Cardiac fibroblast (primary cell): ENCODE data around the gene IRS2.

Source experiments
- DNase-seq, 2 donors: peaks; one replicate each; pipeline versions ENCODE4 v3.0.0 to v3.0.0-alpha.2; 2010; ENCODE audit warnings: low read depth in 2 of 2
- H3K4me3 ChIP-seq, 2 donors: replicated peaks in 1 of 2; 1 replicate in 1 of 2; 2 replicates in 1 of 2; pipeline ENCODE4 v1.5.1; 2011; ENCODE audit warnings: low read depth in 2 of 2, low read length in 2 of 2, mild to moderate bottlenecking in 2 of 2, moderate library complexity in 1 of 2
- CTCF ChIP-seq: IDR thresholded peaks from one replicate; pipeline ENCODE4 v1.5.1; 2011; ENCODE audit warnings: low read depth, mild to moderate bottlenecking, low read length, inconsistent platforms

The IRS2 gene

GRCh38 chr13:109730812-109731335 is 55.5 kb downstream of the IRS2 start:
- no peak for TF ChIP-seq CTCF
- no peak for DNase-seq
- no peak overlapping the region for H3K4me3 ChIP-seq

DNA sequence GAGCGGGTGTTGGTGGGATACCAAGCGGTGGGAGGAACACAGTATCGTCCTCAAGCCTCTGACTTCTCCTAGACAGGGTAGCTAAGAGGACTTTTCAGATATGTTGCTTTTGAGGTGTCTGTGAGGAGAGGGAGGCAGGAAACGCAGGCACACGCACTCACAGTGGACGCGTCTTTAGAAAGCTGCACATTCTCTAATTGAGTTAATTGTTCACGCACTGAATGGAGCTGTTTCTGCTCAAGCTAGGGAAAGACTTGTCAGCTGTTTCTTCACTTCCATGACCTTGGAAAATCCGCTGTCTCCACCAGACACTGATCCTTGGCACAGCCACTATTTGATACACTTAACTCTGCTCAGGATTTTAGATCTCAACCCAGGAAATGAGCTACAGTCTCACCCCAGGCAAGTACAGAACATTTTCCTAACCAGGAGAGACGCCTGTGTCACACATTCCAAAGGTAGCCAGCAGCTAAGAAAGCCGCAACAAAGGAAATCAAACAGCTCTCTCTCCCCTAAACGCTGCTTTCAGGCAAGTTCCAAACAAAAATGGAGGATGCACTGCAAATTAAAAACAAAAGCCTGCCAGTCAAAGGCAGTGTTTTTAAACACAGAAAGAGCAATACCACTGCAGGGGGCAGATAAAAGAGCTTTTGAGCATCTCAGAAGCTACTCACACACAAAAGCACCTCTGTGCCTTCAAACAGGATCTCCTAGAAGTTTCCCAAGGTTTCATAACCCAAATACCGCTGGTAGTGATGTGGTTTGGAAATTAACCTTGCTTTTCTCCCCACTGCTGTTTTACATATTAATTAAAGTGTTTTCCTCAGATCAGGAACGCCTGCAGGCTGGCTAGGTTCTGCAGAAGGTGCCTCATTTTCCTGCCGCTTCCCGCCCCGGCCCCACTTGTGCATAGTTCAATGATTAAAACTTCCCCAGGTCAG is 57.3 kb downstream of the IRS2 start:
- DNase-seq = peak in 1 of 2 donors; percentile 26
- no peak overlapping the region for H3K4me3 ChIP-seq

GRCh38 chr13:109728061-109728460 is 58.3 kb downstream of the IRS2 start:
- H3K4me3 ChIP-seq = no peak overlapping the region
- DNase-seq = no peak
- TF ChIP-seq CTCF = no peak

More for the DNA sequence above, 57.3 kb downstream of the IRS2 start:
- no peak for TF ChIP-seq CTCF

- TF ChIP-seq CTCF = no peak
- H3K4me3 ChIP-seq = no peak overlapping the region
- no peak for DNase-seq
These were observed 59.1 kb downstream of the IRS2 start for GRCh38 chr13:109727251-109727650.

- no peak for DNase-seq
- H3K4me3 ChIP-seq = no peak overlapping the region
- TF ChIP-seq CTCF = no peak
These were observed 60.3 kb downstream of the IRS2 start for GRCh38 chr13:109725995-109726637.

- no peak overlapping the region for H3K4me3 ChIP-seq
- no peak for TF ChIP-seq CTCF
- DNase-seq = no peak
These were observed 61.1 kb downstream of the IRS2 start for GRCh38 chr13:109725297-109725696.
